Testis (tissue), 3 donors: ENCODE measurements around the gene ARMC6. TPM values are rescaled to one million over a fixed set of nuclear protein-coding genes. Genes with fewer than 3 reads are reported as not detected.
A peak's percentile ranks its signal among the peaks of the same experiment; 100 is the strongest.

Experiments used
- DNase-seq: peaks from one replicate; pipeline ENCODE4 v3.0.0-alpha.2; 2019
- H3K27ac ChIP-seq, 2 donors: fragments of 200-600 bp; sonication (generic); one replicate each; pipeline ENCODE4 v1.5.1; 2019
- H3K27me3 ChIP-seq: fragments of 200-600 bp; sonication (generic); one replicate; pipeline ENCODE4 v1.5.1; 2019
- H3K36me3 ChIP-seq: fragments of 200-600 bp; sonication (generic); one replicate; pipeline ENCODE4 v1.5.1; 2017; ENCODE audit warnings: low read depth; ENCODE audit errors: missing control alignments
- H3K4me1 ChIP-seq: fragments of 200-600 bp; sonication (generic); one replicate; pipeline ENCODE4 v1.5.1; 2019
- H3K4me3 ChIP-seq, 2 donors: fragments of 200-600 bp; sonication (generic); one replicate each; pipeline ENCODE4 v1.5.1; 2017 to 2019
- H3K9me3 ChIP-seq: fragments of 200-600 bp; sonication (generic); one replicate; pipeline ENCODE4 v1.5.1; 2017
- CTCF ChIP-seq, 3 experiments: fragments of 450-650 bp in 2 of 3; fragments of 200-600 bp in 1 of 3; sonication (generic) in 1 of 3; IDR thresholded peaks; one replicate each; pipeline ENCODE4 v1.5.1; 2016 to 2019; ENCODE audit warnings: antibody characterized with exemption in 3 of 3, mild to moderate bottlenecking in 2 of 3, moderate library complexity in 1 of 3
- POLR2A ChIP-seq: fragments of 450-650 bp; IDR thresholded peaks from one replicate; pipeline ENCODE4 v1.6.1; 2017; ENCODE audit warnings: antibody characterized with exemption, mild to moderate bottlenecking, moderate library complexity
- WGBS, 2 donors: methylation state at CpG; one replicate each; pipeline ENCODE4 v1.1.5; 2018; 5-methylcytosine and 5-hydroxymethylcytosine counted together
- intact Hi-C: fragments of 100-400 bp; cut with DNase I; formaldehyde crosslinking; loops from one replicate; pipeline ENCODE4 v1.15.1; 2023; ENCODE audit warnings: low total_unique reads
- polyA plus RNA-seq: library from polyadenylated mRNA; stranded (reverse); fragments of 350-450 nt; fragmentation: Illumina TruSeq; extraction: RNeasy Lipid Tissue Mini Kit (QIAGEN cat#74804); gene quantifications from one replicate; pipeline ENCODE4 v1.2.3, GENCODE V29; 2014; ENCODE audit warnings: low read depth, low replicate concordance; ENCODE audit not compliant: insufficient read depth
- total RNA-seq, 2 donors: library from RNA; depleted of rRNA; stranded (reverse); fragments of >200 nt; gene quantifications; one replicate each; pipeline ENCODE4 v1.2.3, GENCODE V29; 2016

Gene ARMC6
- total and polyA plus RNA-seq, 3 donors from 2014 or later, result 53.2 to 62.0 (median 57.0) TPM

GRCh38 chr19:19057720-19058119 is 24.3 kb downstream of the ARMC6 start:
- no peaks in the 10 kb centered on the region for H3K9me3 ChIP-seq
- TF ChIP-seq POLR2A (no peak), CTCF (IDR thresholded peaks at IDR 0.05) (no peak)
- H3K27ac ChIP-seq, result no peak overlapping the region
- no peak overlapping the region for H3K4me3 ChIP-seq
- 90 to 93% methylated on average over 5 to 7 of the region's 7 CpGs for WGBS, 2 donors
- H3K36me3 ChIP-seq, result no peaks in the 10 kb centered on the region
- intact Hi-C loops, result no loop called here
- no peaks in the 10 kb centered on the region for H3K27me3 ChIP-seq
- peaks cover 12% of the 10 kb centered on the region for H3K4me1 ChIP-seq
- no peak for DNase-seq

DNA sequence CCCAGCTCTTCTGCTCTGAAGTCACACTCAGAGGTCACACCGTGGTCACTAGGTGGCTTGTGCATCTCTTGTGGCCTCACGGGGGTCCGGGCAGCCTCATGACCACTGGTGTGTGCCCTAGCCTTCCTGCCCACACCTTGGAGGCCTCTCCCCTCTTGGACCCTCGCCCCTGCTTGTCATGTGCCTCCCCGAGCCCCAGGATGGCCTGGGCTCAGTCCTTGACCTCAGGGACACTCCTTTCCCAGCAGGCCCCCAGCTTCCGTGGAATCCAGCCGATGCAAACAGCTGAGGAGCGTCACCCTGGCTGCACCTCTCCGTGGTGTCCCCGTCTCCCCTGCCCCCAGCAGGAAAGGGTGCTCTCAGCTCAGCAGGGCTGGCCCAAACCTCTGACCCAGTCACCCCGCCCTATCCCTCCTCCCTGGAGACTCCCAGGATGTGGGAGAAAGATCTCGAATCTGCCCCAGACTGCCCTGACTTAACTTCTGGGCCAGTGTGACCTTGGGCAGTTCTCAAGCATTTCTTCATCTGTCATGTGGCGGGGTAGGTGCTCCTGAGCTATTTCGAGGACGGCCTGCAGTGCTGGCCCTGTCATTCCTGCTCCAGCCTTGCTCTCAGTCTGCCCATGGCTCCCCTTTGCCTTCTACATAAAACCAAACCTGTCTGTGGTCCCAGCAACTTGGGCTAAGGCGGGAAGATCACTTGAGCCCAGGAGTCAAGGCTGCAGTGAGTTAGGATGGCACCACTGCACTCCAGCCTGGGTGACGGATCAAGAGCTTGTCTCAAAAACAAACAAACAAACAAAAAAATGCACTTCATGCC is 25.8 kb downstream of the ARMC6 start:
- TF ChIP-seq CTCF (IDR thresholded peaks at IDR 0.05) (no peak), POLR2A (no peak)
- peak; percentile 58 for DNase-seq
- Histone ChIP-seq H3K4me1 (peaks cover 16% of the 10 kb centered on the region), H3K9me3 (no peaks in the 10 kb centered on the region), H3K36me3 (no peaks in the 10 kb centered on the region), H3K27me3 (no peaks in the 10 kb centered on the region), H3K4me3 (no peak overlapping the region), H3K27ac (peak overlapping the region in 1 of 2 donors; percentile 19)
- WGBS, 2 donors, result 57 to 60% methylated on average over 10 to 17 of the region's 17 CpGs
- intact Hi-C loops, result no loop called here

DNA sequence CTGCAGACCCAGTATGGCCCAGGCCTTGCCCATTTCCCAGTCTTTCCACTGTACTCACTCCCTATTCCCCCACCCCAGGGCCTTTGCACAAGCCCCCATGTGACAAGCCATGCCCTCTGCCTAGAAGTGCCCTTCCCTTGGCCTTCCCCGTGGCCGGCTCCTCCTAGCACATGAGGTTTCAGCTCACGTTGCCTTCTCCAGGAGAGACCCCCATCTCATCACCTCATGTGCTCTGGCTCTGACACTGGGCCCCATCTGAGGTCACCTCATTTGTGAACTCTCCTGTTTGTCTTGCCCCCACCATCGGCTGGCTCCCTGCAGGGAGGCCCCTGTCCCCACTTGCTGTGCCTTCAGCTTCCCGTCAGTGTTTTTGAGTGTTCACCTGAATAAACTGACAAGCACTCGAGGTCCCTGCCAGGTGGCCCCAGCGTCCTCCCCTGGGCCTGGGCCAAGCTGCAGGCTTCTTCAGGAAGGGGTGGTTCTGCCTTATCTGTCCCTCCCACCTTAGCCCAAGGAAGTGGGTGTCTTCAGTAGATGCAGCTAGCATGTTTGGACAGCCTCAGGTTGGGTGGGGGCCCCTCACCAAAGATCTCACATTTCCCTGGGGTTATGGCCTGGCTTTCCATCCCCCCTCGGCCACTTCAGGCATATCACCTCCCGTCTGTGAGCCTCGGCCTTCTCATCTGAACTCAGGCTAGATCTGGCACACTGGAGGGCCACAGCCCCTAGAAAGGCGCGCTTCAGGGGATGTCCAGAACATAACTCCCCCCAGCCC is 26.6 kb downstream of the ARMC6 start:
- Histone ChIP-seq H3K4me3 (no peak overlapping the region), H3K27ac (peak overlapping the region in 1 of 2 donors; percentile 19), H3K4me1 (peaks cover 24% of the 10 kb centered on the region), H3K9me3 (no peaks in the 10 kb centered on the region), H3K36me3 (no peaks in the 10 kb centered on the region), H3K27me3 (no peaks in the 10 kb centered on the region)
- intact Hi-C loops, result loop anchor here (10.0 kb wide), 1 partner anchor 85 kb away; no protein-coding TSS in a partner anchor
- no peak for DNase-seq
- WGBS, 2 donors, result 80% methylated on average over 12 of the region's 12 CpGs
- TF ChIP-seq CTCF (IDR thresholded peaks at IDR 0.05) (no peak), POLR2A (no peak)

DNA sequence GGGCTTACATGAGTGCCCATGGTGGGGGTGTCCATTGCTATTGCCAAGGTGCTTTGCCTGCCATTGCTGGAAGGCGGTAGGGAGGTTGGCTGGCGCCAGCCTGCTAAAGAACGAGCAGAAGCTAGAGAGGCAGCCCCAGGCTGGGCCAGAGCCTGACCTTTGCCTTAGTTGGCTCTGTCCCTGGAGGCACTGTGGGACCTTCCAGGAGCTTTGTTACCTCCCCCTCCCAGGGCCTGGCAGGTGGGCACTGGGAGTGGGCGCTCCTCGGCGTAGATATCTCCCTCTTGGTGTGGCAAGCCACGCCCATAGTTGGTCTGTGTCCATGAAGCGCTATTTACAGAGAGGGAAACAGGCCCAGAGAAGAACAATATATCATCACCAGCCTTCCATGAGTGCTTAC is 28.1 kb downstream of the ARMC6 start:
- 76 to 90% methylated on average over 6 to 8 of the region's 8 CpGs for whole genome bisulfite sequencing, 2 donors
- Histone ChIP-seq H3K4me1 (peaks cover 24% of the 10 kb centered on the region), H3K27me3 (no peaks in the 10 kb centered on the region), H3K27ac (no peak overlapping the region), H3K36me3 (no peaks in the 10 kb centered on the region), H3K9me3 (no peaks in the 10 kb centered on the region), H3K4me3 (no peak overlapping the region)
- DNase-seq, result no peak
- no peak for TF ChIP-seq CTCF (IDR thresholded peaks at IDR 0.05)
- TF ChIP-seq POLR2A, result no peak
- intact Hi-C loops, result loop anchor here (10.0 kb wide), 1 partner anchor 83 kb away; no protein-coding TSS in a partner anchor
